Measurements from ENCODE around the gene KCNAB2. TPM values are rescaled to one million over a fixed set of nuclear protein-coding genes. Genes with fewer than 3 reads are reported as not detected.
"Not testable (repeated sequence)": the region's sequence is repeated elsewhere in the genome, so short reads cannot be mapped to it uniquely, and the experiment has no call there.

The KCNAB2 gene
- polyA plus RNA-seq, 1 experiment, result 10.3 TPM

DNA sequence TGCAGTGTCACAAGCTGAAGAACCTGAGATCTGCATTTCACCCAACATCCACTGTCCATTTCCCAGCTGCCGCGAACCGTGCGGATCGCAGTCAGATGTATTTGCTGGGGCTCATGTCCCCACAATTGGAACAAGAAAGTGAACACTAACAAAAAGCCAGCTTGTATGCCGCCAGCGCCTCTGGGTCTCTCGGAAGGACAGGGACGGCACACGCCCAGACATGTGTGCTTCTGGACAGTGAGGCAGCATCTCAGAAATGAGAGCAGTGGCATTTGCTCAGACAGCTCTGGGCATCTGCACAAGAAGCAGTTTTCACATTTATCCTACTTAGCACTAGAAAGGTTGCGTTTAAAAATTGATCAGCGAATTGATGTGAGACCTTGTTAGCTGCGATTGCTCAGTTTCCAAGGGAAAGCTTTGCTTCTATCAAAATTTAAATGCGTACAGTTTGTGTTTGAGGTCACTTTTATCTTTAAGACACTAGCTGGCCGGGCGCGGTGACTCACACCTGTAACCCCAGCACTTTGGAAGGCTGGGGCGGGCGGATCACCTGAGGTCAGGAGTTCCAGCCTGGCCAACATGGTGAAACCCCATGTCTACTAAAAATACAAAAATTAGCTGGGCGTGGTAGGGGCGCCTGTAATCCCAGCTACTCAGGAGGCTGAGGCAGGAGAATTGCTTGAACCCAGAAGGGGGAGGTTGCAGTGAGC lies 28.7 kb downstream of the KCNAB2 start:
- Histone ChIP-seq H3K27me3 (ENCODE audit: control insufficient read depth, insufficient read depth, low read length) (no peaks in the 10 kb centered on the region; the same call in 1 of the 2 replicates), H3K36me3 (ENCODE audit: control insufficient read depth, insufficient read depth, low read length) (no peaks in the 10 kb centered on the region), H3K4me3 (ENCODE audit: low read depth, low read length) (no peak overlapping the region)
- CTCF ChIA-PET, result interaction anchor here (1.1 to 1.9 kb wide), 2 partner anchors 9 to 171 kb away, joined by 4 to 5 read pairs; no protein-coding TSS in a partner anchor
- POLR2A ChIA-PET, result no interaction called here
- DNase-seq (ENCODE audit: low read depth), result no peak
- TF ChIP-seq, protein P1, sequence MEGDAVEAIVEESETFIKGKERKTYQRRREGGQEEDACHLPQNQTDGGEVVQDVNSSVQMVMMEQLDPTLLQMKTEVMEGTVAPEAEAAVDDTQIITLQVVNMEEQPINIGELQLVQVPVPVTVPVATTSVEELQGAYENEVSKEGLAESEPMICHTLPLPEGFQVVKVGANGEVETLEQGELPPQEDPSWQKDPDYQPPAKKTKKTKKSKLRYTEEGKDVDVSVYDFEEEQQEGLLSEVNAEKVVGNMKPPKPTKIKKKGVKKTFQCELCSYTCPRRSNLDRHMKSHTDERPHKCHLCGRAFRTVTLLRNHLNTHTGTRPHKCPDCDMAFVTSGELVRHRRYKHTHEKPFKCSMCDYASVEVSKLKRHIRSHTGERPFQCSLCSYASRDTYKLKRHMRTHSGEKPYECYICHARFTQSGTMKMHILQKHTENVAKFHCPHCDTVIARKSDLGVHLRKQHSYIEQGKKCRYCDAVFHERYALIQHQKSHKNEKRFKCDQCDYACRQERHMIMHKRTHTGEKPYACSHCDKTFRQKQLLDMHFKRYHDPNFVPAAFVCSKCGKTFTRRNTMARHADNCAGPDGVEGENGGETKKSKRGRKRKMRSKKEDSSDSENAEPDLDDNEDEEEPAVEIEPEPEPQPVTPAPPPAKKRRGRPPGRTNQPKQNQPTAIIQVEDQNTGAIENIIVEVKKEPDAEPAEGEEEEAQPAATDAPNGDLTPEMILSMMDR (IDR thresholded peaks at IDR 0.05; ENCODE audit: insufficient read depth, low read depth, low read length), result no peak

DNA sequence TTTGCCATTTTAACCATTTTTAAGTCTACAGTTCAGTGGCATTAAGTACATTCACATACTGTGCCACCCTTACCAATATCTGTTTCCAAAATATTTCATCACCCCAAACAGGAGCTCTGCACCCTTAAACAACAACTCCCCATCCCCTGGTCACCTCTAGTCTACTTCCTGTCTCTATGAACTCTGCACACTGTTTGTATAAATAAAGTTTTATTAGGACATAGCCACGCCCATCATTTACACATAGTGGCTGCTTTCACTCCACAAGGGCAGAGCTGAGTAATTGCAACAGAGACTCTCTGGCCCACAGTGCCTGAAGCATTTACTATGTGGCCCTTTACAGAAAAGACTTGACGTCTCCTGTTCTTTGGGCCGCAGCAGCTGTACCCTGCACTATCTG lies 30.1 kb downstream of the KCNAB2 start:
- ChIA-PET POLR2A (no interaction called here), CTCF (no interaction called here)
- Histone ChIP-seq H3K27me3 (ENCODE audit: control insufficient read depth, insufficient read depth, low read length) (no peaks in the 10 kb centered on the region; the same call in 1 of the 2 replicates), H3K36me3 (ENCODE audit: control insufficient read depth, insufficient read depth, low read length) (no peaks in the 10 kb centered on the region), H3K4me3 (ENCODE audit: low read depth, low read length) (no peak overlapping the region)
- DNase-seq (ENCODE audit: low read depth), result no peak
- TF ChIP-seq, protein P1 (IDR thresholded peaks at IDR 0.05; ENCODE audit: insufficient read depth, low read depth, low read length), result no peak

DNA sequence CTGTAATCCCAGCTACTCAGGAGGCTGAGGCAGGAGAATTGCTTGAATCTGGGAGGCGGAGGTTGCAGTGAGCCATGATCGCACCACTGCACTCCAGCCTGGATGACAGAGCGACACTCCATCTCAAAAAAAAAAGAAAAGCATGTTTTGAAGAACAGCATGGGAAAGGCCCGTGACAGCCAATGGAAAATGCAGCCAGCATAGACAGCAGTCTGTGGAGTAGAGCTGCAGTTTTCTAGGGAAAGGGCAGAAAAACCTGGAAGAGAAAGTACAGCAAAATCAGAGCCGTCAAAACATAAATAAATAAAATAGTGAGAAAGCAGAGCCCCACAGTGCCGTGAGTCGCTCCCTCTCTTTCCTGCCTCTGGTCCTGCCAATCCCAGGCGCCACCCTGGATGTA lies 31.4 kb downstream of the KCNAB2 start:
- H3K36me3 ChIP-seq (ENCODE audit: control insufficient read depth, insufficient read depth, low read length); DNase-seq (ENCODE audit: low read depth); POLR2A ChIA-PET; H3K27me3 ChIP-seq (ENCODE audit: control insufficient read depth, insufficient read depth, low read length); CTCF ChIA-PET; H3K4me3 ChIP-seq (ENCODE audit: low read depth, low read length): not testable (repeated sequence)

DNA sequence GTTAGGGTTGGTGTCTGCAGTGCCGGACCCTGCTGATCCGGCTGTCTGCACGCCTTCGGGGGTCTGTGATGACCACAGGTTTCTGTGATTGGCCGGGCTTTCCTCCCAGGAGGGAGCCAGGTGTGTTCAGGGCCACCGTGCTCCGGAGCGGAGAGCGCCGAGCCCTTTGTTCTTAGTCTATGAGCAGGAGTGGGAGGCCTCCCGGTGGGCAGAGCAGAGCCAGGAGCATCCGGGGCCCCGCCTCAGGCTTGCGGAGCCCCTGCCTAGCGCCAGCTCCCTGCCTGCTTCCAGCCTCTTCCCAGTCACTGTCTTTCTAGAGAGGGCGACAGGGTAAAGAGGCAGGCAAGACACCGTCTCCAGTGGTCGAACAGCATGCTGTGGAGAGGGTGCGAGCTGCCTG lies 31.8 kb downstream of the KCNAB2 start:
- ChIA-PET POLR2A (no interaction called here), CTCF (no interaction called here)
- no peak overlapping the region for H3K4me3 ChIP-seq (ENCODE audit: low read depth, low read length)
- H3K36me3 ChIP-seq (ENCODE audit: control insufficient read depth, insufficient read depth, low read length), result no peaks in the 10 kb centered on the region
- TF ChIP-seq, protein P1 (IDR thresholded peaks at IDR 0.05; ENCODE audit: insufficient read depth, low read depth, low read length), result no peak
- DNase-seq (ENCODE audit: low read depth), result no peak
- no peaks in the 10 kb centered on the region for H3K27me3 ChIP-seq (ENCODE audit: control insufficient read depth, insufficient read depth, low read length)

DNA sequence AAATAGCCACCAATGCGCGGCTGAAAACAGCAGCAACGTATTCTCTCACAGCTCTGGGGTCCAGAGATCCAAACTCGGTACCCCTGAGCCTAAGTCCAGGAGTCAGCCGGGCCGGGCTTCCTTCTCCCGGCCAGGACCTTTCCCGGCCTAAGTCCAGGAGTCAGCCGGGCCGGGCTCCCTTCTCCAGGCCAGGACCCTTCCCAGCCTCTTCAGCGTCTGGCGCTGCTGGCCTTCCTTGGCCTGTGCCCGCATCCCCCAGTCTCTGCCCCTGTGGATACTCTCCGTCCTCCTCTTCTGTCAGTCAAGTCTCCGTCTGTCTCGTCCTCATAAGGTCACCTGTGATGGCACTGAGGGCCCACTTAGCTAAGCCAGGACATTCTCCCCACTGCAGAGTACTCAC lies 32.2 kb downstream of the KCNAB2 start:
- no peak for DNase-seq (ENCODE audit: low read depth)
- TF ChIP-seq, protein P1 (IDR thresholded peaks at IDR 0.05; ENCODE audit: insufficient read depth, low read depth, low read length), result no peak
- ChIA-PET CTCF (no interaction called here), POLR2A (no interaction called here)
- no peaks in the 10 kb centered on the region for H3K27me3 ChIP-seq (ENCODE audit: control insufficient read depth, insufficient read depth, low read length)
- no peaks in the 10 kb centered on the region for H3K36me3 ChIP-seq (ENCODE audit: control insufficient read depth, insufficient read depth, low read length)
- no peak overlapping the region for H3K4me3 ChIP-seq (ENCODE audit: low read depth, low read length)

DNA sequence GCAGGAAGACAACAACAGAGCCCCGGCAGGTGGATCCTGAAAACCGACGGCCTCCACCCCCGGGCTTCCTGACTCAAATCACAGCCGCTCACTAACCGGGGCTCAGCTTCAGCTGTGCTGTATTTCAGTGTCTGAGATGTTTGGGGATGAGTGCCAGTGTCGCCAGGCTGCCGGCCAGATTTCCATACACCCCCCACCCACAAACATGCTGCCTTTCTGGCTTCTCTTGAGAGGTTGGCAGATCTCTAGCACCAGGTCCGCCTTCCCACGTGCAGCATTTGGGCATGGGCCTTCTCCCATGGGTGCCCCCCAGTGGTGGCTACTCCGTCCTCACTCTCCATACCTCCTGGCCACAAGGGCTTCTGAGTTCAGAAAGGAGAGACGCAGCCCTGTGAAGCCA lies 34.8 kb downstream of the KCNAB2 start:
- TF ChIP-seq, protein P1 (IDR thresholded peaks at IDR 0.05; ENCODE audit: insufficient read depth, low read depth, low read length), result peak; percentile 20; the same call in 1 of the 2 replicates
- DNase-seq (ENCODE audit: low read depth), result no peak
- H3K36me3 ChIP-seq (ENCODE audit: control insufficient read depth, insufficient read depth, low read length), result no peaks in the 10 kb centered on the region
- H3K4me3 ChIP-seq (ENCODE audit: low read depth, low read length), result no peak overlapping the region
- ChIA-PET POLR2A (no interaction called here), CTCF (no interaction called here)
- no peaks in the 10 kb centered on the region for H3K27me3 ChIP-seq (ENCODE audit: control insufficient read depth, insufficient read depth, low read length)
